AG04449 (cell line): ENCODE data around the gene RRP9.

ENCODE experiments used
- CTCF ChIA-PET: fragments of 350-600 bp; formaldehyde crosslinking; extraction: SDS; loops from one replicate; lab custom pipeline; 2021; ENCODE audit warnings: antibody characterized with exemption; lab: Yijun Ruan, JAX
- POLR2A ChIA-PET: fragments of 400-600, 350-600 bp; formaldehyde crosslinking; extraction: SDS; loops from one replicate; lab custom pipeline; 2020; ENCODE audit warnings: antibody characterized with exemption, inconsistent platforms; lab: Yijun Ruan, JAX
- DNase-seq: peaks from one replicate; pipeline ENCODE4 v3.0.0-alpha.2; 2010; ENCODE audit warnings: low read depth, low spot score
- H3K4me3 ChIP-seq: 2 replicates; pipeline ENCODE4 v1.5.1; 2011; ENCODE audit warnings: low read depth, mild to moderate bottlenecking, control low read depth, low read length
- TF ChIP-seq, protein P1 (sequence below): IDR thresholded peaks from one replicate; pipeline ENCODE4 v1.5.1; 2011; ENCODE audit warnings: mild to moderate bottlenecking, moderate library complexity, low read length, control low read depth, inconsistent platforms; ENCODE audit not compliant: insufficient read depth; ENCODE audit errors: missing control alignments

RRP9 gene

DNA sequence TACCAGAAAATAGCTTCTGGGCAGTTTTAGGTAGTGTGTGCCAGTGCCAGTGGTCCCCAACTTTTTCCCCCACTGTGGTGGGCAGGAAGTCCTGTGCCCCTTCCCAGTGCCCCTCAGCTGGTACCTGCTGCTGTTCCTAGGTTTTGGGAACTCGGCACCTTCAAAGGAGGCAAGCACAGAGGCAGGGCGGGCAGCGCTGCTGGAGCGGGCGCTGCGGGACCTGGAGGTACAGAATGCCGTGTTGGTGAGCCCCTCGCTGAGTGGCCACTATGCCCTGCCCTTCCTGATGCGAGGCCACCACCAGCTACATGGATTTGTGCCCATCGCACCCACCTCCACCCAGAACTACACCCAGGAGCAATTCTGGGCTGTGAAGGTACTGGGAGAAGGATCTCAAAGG lies 38.5 kb upstream of the RRP9 start:
- TF ChIP-seq, protein P1, sequence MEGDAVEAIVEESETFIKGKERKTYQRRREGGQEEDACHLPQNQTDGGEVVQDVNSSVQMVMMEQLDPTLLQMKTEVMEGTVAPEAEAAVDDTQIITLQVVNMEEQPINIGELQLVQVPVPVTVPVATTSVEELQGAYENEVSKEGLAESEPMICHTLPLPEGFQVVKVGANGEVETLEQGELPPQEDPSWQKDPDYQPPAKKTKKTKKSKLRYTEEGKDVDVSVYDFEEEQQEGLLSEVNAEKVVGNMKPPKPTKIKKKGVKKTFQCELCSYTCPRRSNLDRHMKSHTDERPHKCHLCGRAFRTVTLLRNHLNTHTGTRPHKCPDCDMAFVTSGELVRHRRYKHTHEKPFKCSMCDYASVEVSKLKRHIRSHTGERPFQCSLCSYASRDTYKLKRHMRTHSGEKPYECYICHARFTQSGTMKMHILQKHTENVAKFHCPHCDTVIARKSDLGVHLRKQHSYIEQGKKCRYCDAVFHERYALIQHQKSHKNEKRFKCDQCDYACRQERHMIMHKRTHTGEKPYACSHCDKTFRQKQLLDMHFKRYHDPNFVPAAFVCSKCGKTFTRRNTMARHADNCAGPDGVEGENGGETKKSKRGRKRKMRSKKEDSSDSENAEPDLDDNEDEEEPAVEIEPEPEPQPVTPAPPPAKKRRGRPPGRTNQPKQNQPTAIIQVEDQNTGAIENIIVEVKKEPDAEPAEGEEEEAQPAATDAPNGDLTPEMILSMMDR, result no peak
- ChIA-PET POLR2A (no interaction called here), CTCF (interaction anchor here (1.4 to 3.7 kb wide), 2 partner anchors 12 to 38 kb away, joined by 3 to 20 read pairs; partner anchors contain the start of genes PARP3 and RRP9)
- DNase-seq, result no peak
- H3K4me3 ChIP-seq, result no peak overlapping the region

DNA sequence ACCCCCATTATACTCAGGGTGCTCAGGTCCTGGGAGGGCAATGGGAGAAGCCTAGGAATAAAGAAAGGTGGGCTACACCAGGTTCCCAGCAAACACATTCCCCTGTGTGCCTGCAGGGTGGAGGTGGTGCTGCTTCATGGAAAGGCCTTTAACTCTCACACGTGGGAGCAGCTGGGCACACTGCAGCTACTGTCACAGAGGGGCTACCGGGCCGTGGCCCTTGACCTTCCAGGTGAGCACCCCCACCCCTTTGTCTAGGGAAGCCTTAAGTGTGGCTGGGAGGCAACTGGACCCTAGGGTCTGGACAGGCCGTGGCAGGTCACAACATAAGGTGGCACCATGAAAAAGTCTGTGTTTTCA lies 36.4 kb upstream of the RRP9 start:
- no peak for DNase-seq
- POLR2A ChIA-PET, result no interaction called here
- H3K4me3 ChIP-seq, result no peak overlapping the region
- TF ChIP-seq, protein P1, result no peak
- CTCF ChIA-PET, result interaction anchor here (3.7 kb wide), 1 partner anchor 36 kb away, joined by 20 read pairs; the partner anchor contains the start of genes PARP3 and RRP9

DNA sequence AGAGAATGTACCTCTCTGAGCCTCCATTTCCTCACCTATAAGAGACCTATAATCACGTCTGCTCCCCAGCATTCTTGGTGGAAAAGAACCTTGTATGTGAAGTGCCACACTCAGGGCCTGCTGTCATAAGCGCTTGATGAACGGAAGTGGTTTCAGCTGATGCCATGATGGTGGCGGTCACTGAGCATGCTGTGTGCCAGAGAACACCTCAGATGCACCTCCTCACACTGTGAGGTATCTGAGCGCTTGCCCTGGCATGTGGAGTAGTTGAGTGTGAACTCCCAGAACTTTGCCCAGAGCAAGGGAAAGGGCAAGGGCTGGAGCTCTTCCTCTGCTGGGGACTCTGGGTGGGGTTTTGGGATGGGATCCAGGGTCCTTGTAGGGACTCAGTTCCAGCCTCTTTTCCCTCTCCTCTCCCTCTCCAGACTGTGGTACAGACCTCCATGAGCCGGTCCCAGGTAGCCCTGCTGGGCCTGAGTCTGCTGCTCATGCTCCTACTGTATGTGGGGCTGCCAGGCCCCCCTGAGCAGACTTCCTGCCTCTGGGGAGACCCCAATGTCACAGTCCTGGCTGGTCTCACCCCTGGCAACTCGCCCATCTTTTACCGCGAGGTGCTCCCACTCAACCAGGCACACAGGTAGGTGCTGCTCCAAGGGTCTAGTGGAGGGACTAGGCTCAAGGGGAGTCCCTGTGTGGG lies 35.9 kb upstream of the RRP9 start:
- DNase-seq, result no peak
- TF ChIP-seq, protein P1, result no peak
- ChIA-PET CTCF (interaction anchor here (3.7 kb wide), 1 partner anchor 36 kb away, joined by 20 read pairs; the partner anchor contains the start of genes PARP3 and RRP9), POLR2A (no interaction called here)
- H3K4me3 ChIP-seq, result no peak overlapping the region

DNA sequence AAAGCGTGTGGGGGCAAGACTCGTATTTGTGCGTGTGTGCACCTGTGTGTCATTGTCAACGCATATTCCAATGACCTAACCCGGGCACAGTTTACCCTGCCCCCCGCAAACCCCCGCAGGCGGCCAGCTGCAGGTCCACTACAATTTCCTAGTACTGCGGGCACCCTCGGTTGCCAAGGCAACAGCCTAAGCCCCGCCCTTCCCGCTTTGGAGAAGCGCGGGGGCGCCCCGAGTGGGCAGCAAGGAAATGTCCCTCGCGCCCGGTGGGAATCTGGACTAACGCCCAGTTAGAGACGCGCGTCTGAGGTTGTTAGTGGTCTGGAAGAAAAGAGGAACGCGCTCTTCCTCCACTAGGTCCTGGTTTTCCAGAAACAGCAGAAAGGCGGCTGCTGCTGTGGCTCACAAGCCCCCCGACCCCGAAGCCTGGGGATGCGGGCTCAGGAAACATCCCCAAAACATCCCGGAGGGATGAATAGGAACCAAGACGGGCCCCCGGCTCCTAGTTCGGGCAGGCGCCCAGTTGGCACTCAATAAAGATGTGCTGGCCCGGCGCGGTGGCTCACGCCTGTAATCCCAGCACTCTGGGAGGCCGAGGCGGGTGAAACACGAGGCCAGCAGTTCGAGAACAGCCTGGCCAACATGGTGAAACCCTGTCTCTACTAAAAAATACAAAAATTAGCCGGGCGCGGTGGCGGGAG lies 34.3 kb upstream of the RRP9 start:
- peak overlapping the region; percentile 89 for H3K4me3 ChIP-seq

DNA sequence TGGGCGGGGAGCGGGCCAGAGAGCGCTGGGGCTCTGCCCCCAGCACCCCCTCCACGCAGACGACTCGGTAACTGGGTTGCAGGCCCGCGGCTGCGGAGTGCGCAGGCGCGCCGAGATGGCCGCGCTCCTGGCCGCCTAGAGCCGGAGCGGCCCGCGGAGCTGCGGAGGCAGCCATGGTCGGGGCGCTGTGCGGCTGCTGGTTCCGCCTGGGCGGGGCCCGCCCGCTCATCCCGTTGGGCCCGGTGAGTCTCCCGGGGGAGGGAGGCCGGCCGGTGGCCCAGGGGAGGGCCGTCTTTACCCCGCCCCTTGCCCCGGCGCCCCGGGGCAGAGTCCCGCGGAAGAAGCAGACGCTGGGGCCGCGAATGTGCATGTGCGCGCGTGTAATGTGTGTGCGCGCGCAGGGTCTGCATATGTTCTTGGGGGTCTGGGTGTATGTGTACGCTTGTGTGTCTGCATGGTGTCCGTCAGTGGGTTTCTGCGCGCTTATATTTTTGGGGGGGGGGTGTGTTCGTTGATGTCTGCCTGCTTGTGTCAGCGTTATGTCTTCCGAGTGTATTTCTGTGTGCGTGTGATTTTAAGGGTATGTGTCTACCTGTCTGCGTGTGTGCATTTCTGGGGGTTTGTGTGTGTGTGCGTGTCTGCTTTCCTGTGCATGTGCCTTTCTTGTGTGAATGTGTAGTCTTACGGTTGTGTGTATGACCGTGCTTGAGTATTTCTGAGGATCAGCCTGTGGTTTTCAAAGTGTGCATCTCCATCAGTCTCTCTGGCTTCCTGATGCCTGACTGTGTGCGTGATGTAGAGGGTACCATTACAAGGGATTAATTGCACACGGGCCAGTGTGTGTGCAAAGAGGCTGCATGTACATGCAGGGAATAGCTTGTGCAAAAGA lies 33.5 kb upstream of the RRP9 start, which contains the start of gene ABHD14A:
TSS of gene ABHD14A (plus strand) at position 102 of the 889 bp plus-strand sequence. CDS start at position 174, 72 bp downstream.
- peak within 1 kb of the TSS; percentile 89 for H3K4me3 ChIP-seq
- ChIA-PET CTCF (interaction anchor here (0.6 to 5.6 kb wide), 13 partner anchors 8 to 161 kb away, joined by 3 to 80 read pairs (median 7); partner anchors contain the start of genes ACY1, GPR62, PARP3 and RPL29), POLR2A (interaction anchor here (0.6 to 1.9 kb wide), 5 partner anchors 17 to 173 kb away, joined by 3 to 8 read pairs (median 3); partner anchors contain the start of gene PARP3)
- TF ChIP-seq, protein P1, result no peak
- no peak for DNase-seq

More for the DNA sequence above, 34.3 kb upstream of the RRP9 start:
- CTCF ChIA-PET, result interaction anchor here (3.3 to 5.4 kb wide), 4 partner anchors 14 to 34 kb away, joined by 23 to 74 read pairs (median 50); partner anchors contain the start of genes GPR62, PARP3 and RRP9
- POLR2A ChIA-PET, result no interaction called here
- DNase-seq, result no peak
- TF ChIP-seq, protein P1, result peak; percentile 4
